ENCODE results near the gene BLTP1. TPM values are rescaled to one million over a fixed set of nuclear protein-coding genes. Genes with fewer than 3 reads are reported as not detected.

Gene BLTP1
- total and polyA plus RNA-seq, 2 of the 13 experiments (the other 11 are each of a cell fraction or from before 2014, with no cell fraction given) = 27.7 to 33.1 TPM

DNA sequence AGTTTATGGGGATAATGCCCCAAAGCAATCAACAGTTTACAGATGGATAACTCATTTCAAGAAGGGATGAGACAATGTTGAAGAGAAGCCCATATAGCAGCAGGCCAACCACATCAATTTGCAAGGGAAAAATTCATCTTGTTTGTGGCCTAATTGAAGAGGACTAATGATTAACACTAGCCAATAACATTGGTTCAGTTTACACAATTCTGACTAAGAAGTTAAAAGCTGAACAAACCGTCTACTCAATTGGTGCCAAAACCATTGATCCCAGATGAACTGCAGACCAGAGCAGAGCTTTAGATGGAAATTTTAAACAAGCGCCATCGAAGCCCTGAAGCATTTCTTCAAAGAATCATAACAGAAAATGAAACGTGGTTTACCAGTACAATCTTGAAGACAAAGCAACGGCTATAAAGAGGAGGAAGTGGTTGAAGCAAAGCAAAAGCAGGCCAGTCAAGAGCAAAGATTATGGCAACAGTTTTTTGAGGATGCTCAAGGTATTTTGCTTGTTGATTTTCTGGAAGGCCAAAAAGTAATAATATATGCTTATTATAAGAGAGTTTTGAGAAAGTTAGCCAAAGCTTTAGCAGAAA is 20.5 kb upstream of the BLTP1 start (continued):
- TF ChIP-seq, protein P1, sequence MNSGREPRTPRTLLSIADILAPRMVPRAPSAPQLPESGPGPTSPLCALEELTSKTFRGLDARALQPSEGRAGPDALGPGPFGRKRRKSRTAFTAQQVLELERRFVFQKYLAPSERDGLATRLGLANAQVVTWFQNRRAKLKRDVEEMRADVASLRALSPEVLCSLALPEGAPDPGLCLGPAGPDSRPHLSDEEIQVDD (CRISPR knock-in tag; IDR thresholded peaks at IDR 0.05; ENCODE audit: borderline replicate concordance) = no peak
- no peak for TF ChIP-seq ZNF616 (CRISPR knock-in tag; IDR thresholded peaks at IDR 0.05; ENCODE audit: low read depth)
- TF ChIP-seq ZSCAN29 (CRISPR knock-in tag; conservative IDR thresholded peaks at IDR 0.05) = no peak
- TF ChIP-seq, protein P2, sequence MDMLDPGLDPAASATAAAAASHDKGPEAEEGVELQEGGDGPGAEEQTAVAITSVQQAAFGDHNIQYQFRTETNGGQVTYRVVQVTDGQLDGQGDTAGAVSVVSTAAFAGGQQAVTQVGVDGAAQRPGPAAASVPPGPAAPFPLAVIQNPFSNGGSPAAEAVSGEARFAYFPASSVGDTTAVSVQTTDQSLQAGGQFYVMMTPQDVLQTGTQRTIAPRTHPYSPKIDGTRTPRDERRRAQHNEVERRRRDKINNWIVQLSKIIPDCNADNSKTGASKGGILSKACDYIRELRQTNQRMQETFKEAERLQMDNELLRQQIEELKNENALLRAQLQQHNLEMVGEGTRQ (IDR thresholded peaks at IDR 0.05; ENCODE audit: low read depth, low read length) = no peak
- TF ChIP-seq, protein P2 (CRISPR knock-in tag; IDR thresholded peaks at IDR 0.05; ENCODE audit: borderline replicate concordance) = no peak
- no peak for TF ChIP-seq IRF2 (CRISPR knock-in tag; IDR thresholded peaks at IDR 0.05)
- TF ChIP-seq ZNF589 (CRISPR knock-in tag; conservative IDR thresholded peaks at IDR 0.05) = no peak

DNA sequence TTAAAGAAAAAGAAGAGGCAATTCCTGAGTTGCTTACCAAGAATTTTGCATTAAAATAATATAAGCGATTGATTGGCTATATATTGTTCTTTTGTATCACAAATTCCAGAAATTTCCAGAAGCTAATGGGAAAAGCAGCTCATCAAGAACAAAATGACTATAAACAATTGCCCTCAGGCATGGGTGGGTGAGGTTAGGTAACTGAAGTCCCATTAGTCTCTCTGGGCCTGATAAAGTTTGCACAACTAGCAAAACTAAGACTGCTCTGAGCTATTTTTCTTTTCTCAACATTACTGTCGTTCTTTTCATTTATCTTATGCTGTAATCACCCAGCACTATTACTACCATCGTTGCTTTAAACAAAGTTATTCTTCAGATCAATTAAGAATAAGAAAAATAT is 19.2 kb upstream of the BLTP1 start:
- no peak for TF ChIP-seq ZNF251 (CRISPR knock-in tag; IDR thresholded peaks at IDR 0.05)
- no peak for TF ChIP-seq BCL3 (CRISPR knock-in tag; IDR thresholded peaks at IDR 0.05)
- no peak for TF ChIP-seq ZNF484 (CRISPR knock-in tag; IDR thresholded peaks at IDR 0.05; ENCODE audit: borderline replicate concordance, low read depth)
- BruUV-seq (replicated peaks) = no TSS peak
- POLR2A ChIA-PET = no interaction called here
- no peak for FAIRE-seq
- no peak overlapping the region for H3K27ac ChIP-seq (ENCODE audit: extremely low read length, insufficient read depth, low read length)
- H3K9me3 ChIP-seq (ENCODE audit: low read length) = no peaks in the 10 kb centered on the region
- H3K9ac ChIP-seq (ENCODE audit: insufficient read depth, low read depth, low read length) = no peak overlapping the region
- intact Hi-C loops (cut with micrococcal nuclease; ENCODE audit: unreplicated experiment) = no loop called here
- in situ Hi-C loops (cut with HindIII; ENCODE audit: extremely low pct_ligation_motif_present, low pct_unique_long_range_greater_than_20kb) = no loop called here
- CTCF ChIA-PET (ENCODE audit: low intra/inter-chr PET ratio, low total read pairs) = no interaction called here
- H3K4me2 ChIP-seq (ENCODE audit: low read depth, low read length) = no peak overlapping the region
- DNase-seq (ENCODE audit: low spot score) = no peak
- ATAC-seq = no peak
- under 1% methylated on average over 3 of the region's 3 CpGs for WGBS (ENCODE audit: low lambda C conversion rate)
- no peaks in the 10 kb centered on the region for H4K20me1 ChIP-seq (ENCODE audit: insufficient read depth, low read length)
- H3K4me3 ChIP-seq (replicated peaks in 1 of 3; ENCODE audit: insufficient read depth in 1 of 3, low read depth in 2 of 3, low read length in 3 of 3) = no peak overlapping the region
- no peaks in the 10 kb centered on the region for H3K4me1 ChIP-seq (ENCODE audit: insufficient read depth, low read length)
- no peaks in the 10 kb centered on the region for H3K79me2 ChIP-seq (ENCODE audit: insufficient read depth, low read length)
- H2AFZ ChIP-seq (ENCODE audit: low read length) = no peak overlapping the region
- H3K27me3 ChIP-seq (ENCODE audit: control insufficient read depth in 1 of 2, insufficient read depth in 2 of 2, low read length in 2 of 2) = no peaks in the 10 kb centered on the region
- no peaks in the 10 kb centered on the region for H3K36me3 ChIP-seq (replicated peaks in 1 of 2; ENCODE audit: control insufficient read depth in 1 of 2, insufficient read depth in 2 of 2, low read length in 2 of 2)

Measured in HepG2 (cell line).